Pancreas (tissue), 10 donors: ENCODE data around the gene ICOS. TPM values are rescaled to one million over a fixed set of nuclear protein-coding genes. Genes with fewer than 3 reads are reported as not detected.

Source experiments
- ATAC-seq, 4 donors: fragments of 200-7000 bp; cut with Tn5 transposase; one replicate each; pipeline versions ENCODE4 v1.8.0 to v1.9.1; 2020; ENCODE audit warnings: mild to moderate bottlenecking in 4 of 4, moderate library complexity in 4 of 4
- DNase-seq, 6 donors: peaks; one replicate each; pipeline ENCODE4 v3.0.0-alpha.2; 2020
- FAIRE-seq: peaks from 2 replicates; lab custom pipeline; 2012; peaks lifted over from hg19 to GRCh38; lab: Jason Lieb, UNC
- H3K27ac ChIP-seq, 4 donors: fragments of 200-600 bp; sonication (generic); 1 replicate in 3 of 4; 2 replicates in 1 of 4; pipeline versions ENCODE4 v1.5.0 to v1.8.0; 2020
- H3K27me3 ChIP-seq, 4 donors: fragments of 200-600 bp; one replicate each; pipeline ENCODE4 v1.8.0; 2021
- H3K36me3 ChIP-seq, 3 donors: fragments of 200-600 bp; sonication (generic) in 1 of 3; one replicate each; pipeline versions ENCODE4 v1.5.0 to v1.8.0; 2020 to 2021
- H3K4me1 ChIP-seq, 3 donors: fragments of 200-600 bp; one replicate each; pipeline ENCODE4 v1.8.0; 2021
- H3K4me3 ChIP-seq, 4 donors: fragments of 200-600 bp; sonication (generic) in 2 of 4; one replicate each; pipeline versions ENCODE4 v1.5.0 to v1.8.0; 2020 to 2021
- H3K9me3 ChIP-seq, 4 donors: fragments of 200-600 bp; one replicate each; pipeline ENCODE4 v1.8.0; 2021
- WGBS, 2 donors: extraction: QIAGEN DNeasy Blood & Tissue Kit; methylation state at CpG; one replicate each; pipeline ENCODE4 v1.1.7; 2013; 5-methylcytosine and 5-hydroxymethylcytosine counted together
- intact Hi-C, 3 donors: fragments of 100-400 bp; cut with DNase I; formaldehyde crosslinking; loops; one replicate each; pipeline versions ENCODE4 v1.11.1 to v1.14.2; 2022
- polyA plus RNA-seq, 2 donors: library from polyadenylated mRNA; stranded (reverse); fragments of 200-250 nt; gene quantifications; one replicate each; pipeline ENCODE4 v1.2.3, GENCODE V29; 2013
- total RNA-seq, 6 donors: library from RNA; stranded (reverse); fragmentation: NEBNext Ultra II Directional in 4 of 6; extraction: Animal tissue kit (Norgen Biotek cat#: 25700) in 4 of 6; gene quantifications; one replicate each; pipeline versions ENCODE4 v1.2.1 to v1.2.4, GENCODE V29; 2021 to 2023
- TF ChIP-seq, protein P1 (sequence below), 4 donors: fragments of 200-600 bp; sonication (generic) in 3 of 4; IDR thresholded peaks; one replicate each; pipeline versions ENCODE4 v1.5.0 to v1.8.0; 2021; ENCODE audit warnings: antibody characterized with exemption in 4 of 4
- donor health status: healthy with polysubstance abuse.
- donor health status: DM: no; HTN: no; CAD: no; lungs with moderate emphysema.
- donor health status: DM: no; HTN: no; CAD: no.
- donor health status: control.
- donor health status: control.
- donor health status: Bipolar disorder and iron deficiency.
- donor health status: DM: yes; HTN: yes; CAD: no.
- donor health status: DM: no; HTN: no; CAD: no.
- donor health status: DM: no; HTN: no; CAD: no.
- donor health status: DM: yes; HTN: yes; CAD: no.

Gene ICOS
- total and polyA plus RNA-seq, 8 donors, result 0.06 to 0.25 (median 0.14) TPM; not detected in 5

DNA sequence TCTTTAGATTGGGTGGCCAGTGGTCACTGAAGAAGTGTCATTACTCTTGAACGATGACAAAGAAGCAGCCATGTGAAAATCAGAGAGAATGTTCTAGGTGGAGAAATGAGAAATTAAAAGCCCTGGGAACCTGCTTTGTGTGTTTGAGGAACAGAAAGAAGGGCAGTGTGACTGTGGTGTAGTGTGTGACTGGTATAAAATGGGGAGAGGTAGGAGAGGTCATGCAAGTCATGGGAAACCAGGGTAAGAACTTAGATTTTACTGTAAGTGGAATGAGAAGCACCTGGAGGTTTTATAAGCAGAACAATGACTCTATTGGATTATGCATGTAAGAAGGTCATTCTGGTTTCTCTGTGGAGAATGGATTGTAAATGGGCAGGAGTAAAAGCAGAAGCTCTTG is 12.2 kb downstream of the ICOS start:
- WGBS, 2 donors, result 46 to 66% methylated on average over 1 of the region's 1 CpG
- H3K36me3 ChIP-seq, result no peaks in the 10 kb centered on the region
- ATAC-seq (no peak), DNase-seq (no peak), FAIRE-seq (no peak)
- intact Hi-C loops, result no loop called here
- no peaks in the 10 kb centered on the region for H3K27me3 ChIP-seq
- H3K9me3 ChIP-seq, result no peaks in the 10 kb centered on the region
- TF ChIP-seq, protein P1, sequence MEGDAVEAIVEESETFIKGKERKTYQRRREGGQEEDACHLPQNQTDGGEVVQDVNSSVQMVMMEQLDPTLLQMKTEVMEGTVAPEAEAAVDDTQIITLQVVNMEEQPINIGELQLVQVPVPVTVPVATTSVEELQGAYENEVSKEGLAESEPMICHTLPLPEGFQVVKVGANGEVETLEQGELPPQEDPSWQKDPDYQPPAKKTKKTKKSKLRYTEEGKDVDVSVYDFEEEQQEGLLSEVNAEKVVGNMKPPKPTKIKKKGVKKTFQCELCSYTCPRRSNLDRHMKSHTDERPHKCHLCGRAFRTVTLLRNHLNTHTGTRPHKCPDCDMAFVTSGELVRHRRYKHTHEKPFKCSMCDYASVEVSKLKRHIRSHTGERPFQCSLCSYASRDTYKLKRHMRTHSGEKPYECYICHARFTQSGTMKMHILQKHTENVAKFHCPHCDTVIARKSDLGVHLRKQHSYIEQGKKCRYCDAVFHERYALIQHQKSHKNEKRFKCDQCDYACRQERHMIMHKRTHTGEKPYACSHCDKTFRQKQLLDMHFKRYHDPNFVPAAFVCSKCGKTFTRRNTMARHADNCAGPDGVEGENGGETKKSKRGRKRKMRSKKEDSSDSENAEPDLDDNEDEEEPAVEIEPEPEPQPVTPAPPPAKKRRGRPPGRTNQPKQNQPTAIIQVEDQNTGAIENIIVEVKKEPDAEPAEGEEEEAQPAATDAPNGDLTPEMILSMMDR (IDR thresholded peaks at IDR 0.05), result no peak
- no peak overlapping the region for H3K4me3 ChIP-seq
- H3K4me1 ChIP-seq, result no peaks in the 10 kb centered on the region
- H3K27ac ChIP-seq, result no peak overlapping the region

DNA sequence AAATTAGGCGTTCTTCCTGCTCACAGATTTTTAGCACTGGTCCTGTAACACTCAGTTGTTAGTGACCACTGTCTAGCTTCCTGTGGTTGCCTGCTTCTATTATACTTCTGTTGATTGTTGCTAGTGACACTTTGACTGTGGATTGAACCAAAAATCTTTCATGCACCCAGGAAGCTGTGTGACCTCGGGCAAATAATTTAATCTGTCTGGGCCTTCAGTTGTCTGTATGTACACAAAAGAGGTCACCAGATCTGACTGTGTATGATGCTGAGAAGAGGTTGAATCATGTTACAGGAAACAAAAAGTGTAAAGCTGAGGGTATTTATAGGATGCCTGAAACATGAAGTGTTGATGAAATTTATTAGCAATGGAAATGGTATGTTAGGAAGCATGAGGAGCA is 12.7 kb downstream of the ICOS start:
- Histone ChIP-seq H3K4me3 (no peak overlapping the region), H3K9me3 (no peaks in the 10 kb centered on the region), H3K36me3 (no peaks in the 10 kb centered on the region), H3K4me1 (no peaks in the 10 kb centered on the region), H3K27ac (no peak overlapping the region), H3K27me3 (no peaks in the 10 kb centered on the region)
- ATAC-seq (no peak), DNase-seq (no peak), FAIRE-seq (no peak)
- intact Hi-C loops, result no loop called here
- TF ChIP-seq, protein P1 (IDR thresholded peaks at IDR 0.05), result no peak
- WGBS, 2 donors, result 61 to 69% methylated on average over 2 of the region's 2 CpGs

DNA sequence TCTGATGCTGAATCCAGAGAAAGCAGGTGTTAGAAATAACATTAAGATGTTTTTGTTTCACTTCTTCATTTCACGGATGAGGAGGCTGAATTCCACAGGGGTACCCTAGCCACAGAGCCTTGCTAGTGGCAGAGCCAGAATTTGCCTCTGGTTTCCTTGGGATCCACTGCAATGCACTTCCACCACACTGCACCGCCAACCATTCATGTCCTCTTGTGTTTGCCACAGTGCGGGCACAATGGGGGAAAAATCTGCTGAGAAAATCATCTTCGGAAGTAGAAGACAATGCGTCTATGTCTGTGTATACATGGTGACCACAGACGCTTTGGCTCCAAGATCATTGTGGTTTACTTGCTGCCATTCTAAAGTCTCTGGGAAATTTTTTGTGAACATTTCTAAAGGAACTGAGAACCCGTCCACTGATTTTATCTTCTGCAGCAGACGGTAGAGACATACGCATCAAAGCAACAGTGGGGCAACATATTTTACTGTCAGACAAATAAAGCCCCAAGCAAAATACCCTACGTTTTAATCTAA is 14.9 kb downstream of the ICOS start:
- DNase-seq (no peak), FAIRE-seq (no peak), ATAC-seq (no peak)
- no peak overlapping the region for H3K4me3 ChIP-seq
- H3K27ac ChIP-seq, result no peak overlapping the region
- no peaks in the 10 kb centered on the region for H3K27me3 ChIP-seq
- intact Hi-C loops, result no loop called here
- TF ChIP-seq, protein P1 (IDR thresholded peaks at IDR 0.05), result no peak
- 66 to 71% methylated on average over 10 of the region's 10 CpGs for WGBS, 2 donors
- H3K36me3 ChIP-seq, result no peaks in the 10 kb centered on the region
- H3K4me1 ChIP-seq, result no peaks in the 10 kb centered on the region
- no peaks in the 10 kb centered on the region for H3K9me3 ChIP-seq

DNA sequence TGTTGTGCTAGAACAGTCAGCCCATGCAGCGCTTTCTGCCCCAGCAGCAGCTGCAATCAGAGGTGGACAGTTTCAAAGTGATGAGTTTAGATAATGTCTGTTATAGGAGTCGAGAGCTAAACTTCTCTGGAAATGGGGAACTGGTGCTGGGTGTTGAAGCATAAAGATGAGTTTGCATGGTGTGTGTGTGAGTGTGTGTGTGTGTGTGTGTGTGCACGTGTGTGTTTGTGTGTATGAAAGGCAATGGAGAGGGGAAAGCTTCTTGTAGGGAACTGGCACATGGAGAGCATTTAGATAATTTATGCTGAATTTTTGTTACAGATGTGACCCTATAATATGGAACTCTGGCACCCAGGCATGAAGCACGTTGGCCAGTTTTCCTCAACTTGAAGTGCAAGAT is 22.7 kb downstream of the ICOS start:
- 69 to 77% methylated on average over 4 of the region's 4 CpGs for WGBS, 2 donors
- no peak for FAIRE-seq

DNA sequence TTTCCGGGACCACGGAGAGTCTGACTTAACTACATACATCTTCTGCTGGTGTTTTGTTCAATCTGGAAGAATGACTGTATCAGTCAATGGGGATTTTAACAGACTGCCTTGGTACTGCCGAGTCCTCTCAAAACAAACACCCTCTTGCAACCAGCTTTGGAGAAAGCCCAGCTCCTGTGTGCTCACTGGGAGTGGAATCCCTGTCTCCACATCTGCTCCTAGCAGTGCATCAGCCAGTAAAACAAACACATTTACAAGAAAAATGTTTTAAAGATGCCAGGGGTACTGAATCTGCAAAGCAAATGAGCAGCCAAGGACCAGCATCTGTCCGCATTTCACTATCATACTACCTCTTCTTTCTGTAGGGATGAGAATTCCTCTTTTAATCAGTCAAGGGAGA is 23.1 kb downstream of the ICOS start:
- intact Hi-C loops, result no loop called here
- Histone ChIP-seq H3K4me3 (no peak overlapping the region), H3K4me1 (no peaks in the 10 kb centered on the region), H3K9me3 (no peaks in the 10 kb centered on the region), H3K27ac (no peak overlapping the region), H3K27me3 (no peaks in the 10 kb centered on the region), H3K36me3 (no peaks in the 10 kb centered on the region)
- FAIRE-seq (no peak), ATAC-seq (peak in 1 of 4 donors; percentile 59), DNase-seq (no peak)
- TF ChIP-seq, protein P1 (IDR thresholded peaks at IDR 0.05), result no peak
- WGBS, 2 donors, result 71 to 74% methylated on average over 4 of the region's 4 CpGs

More for the DNA sequence above, 22.7 kb downstream of the ICOS start:
- TF ChIP-seq, protein P1 (IDR thresholded peaks at IDR 0.05), result no peak
- no peak overlapping the region for H3K27ac ChIP-seq
- H3K9me3 ChIP-seq, result no peaks in the 10 kb centered on the region
- H3K36me3 ChIP-seq, result no peaks in the 10 kb centered on the region
- ATAC-seq, result no peak
- no peak for DNase-seq
- H3K4me1 ChIP-seq, result no peaks in the 10 kb centered on the region
- no peak overlapping the region for H3K4me3 ChIP-seq
- intact Hi-C loops, result no loop called here
- no peaks in the 10 kb centered on the region for H3K27me3 ChIP-seq
